SK-N-SH treated with all-trans-retinoic acid at 6 μM for 48 hours (cell line): Measurements from ENCODE around the gene MYOCOS.

ENCODE experiments used
- ATAC-seq: fragments of 200-7000 bp; cut with Tn5 transposase; 3 replicates; pipeline ENCODE4 v1.9.1; 2020; ENCODE audit warnings: mild to moderate bottlenecking, moderate library complexity
- ARNTL ChIP-seq: fragments of 450-650 bp; formaldehyde crosslinking; IDR thresholded peaks from 2 replicates; pipeline ENCODE4 v1.5.0; 2020; ENCODE audit warnings: low read depth, mild to moderate bottlenecking, moderate library complexity, borderline replicate concordance
- BACH2 ChIP-seq: fragments of 250-450 bp; sonication (Bioruptor Pico); IDR thresholded peaks from 2 replicates; pipeline ENCODE4 v1.9.0; 2021; ENCODE audit warnings: mild to moderate bottlenecking, borderline replicate concordance
- ESRRG ChIP-seq: fragments of 250-450 bp; sonication (Bioruptor Pico); IDR thresholded peaks from 2 replicates; pipeline ENCODE4 v1.6.1; 2021; ENCODE audit warnings: mild to moderate bottlenecking
- GLIS3 ChIP-seq: fragments of 250-450 bp; sonication (Bioruptor Pico); IDR thresholded peaks from 2 replicates; pipeline ENCODE4 v1.5.0; 2020; ENCODE audit warnings: mild to moderate bottlenecking, moderate library complexity
- ISL1 ChIP-seq: fragments of 250-450 bp; sonication (Bioruptor Pico); IDR thresholded peaks from 2 replicates; pipeline ENCODE4 v2.1.2; 2022; ENCODE audit warnings: mild to moderate bottlenecking, moderate library complexity
- PPARA ChIP-seq: fragments of 250-450 bp; sonication (Bioruptor Pico); IDR thresholded peaks from 2 replicates; pipeline ENCODE4 v1.5.0; 2020; ENCODE audit warnings: mild to moderate bottlenecking, borderline replicate concordance
- SNAI2 ChIP-seq: fragments of 250-450 bp; sonication (Bioruptor Pico); IDR thresholded peaks from 2 replicates; pipeline ENCODE4 v1.5.0; 2020; ENCODE audit warnings: mild to moderate bottlenecking, moderate library complexity
- TCF4 ChIP-seq: fragments of 250-450 bp; sonication (Bioruptor Pico); IDR thresholded peaks from 2 replicates; pipeline ENCODE4 v1.8.0; 2021; ENCODE audit warnings: mild to moderate bottlenecking, moderate library complexity, borderline replicate concordance
- TOX ChIP-seq: fragments of 250-450 bp; sonication (Bioruptor Pico); IDR thresholded peaks from 2 replicates; pipeline ENCODE4 v1.8.0; 2021; ENCODE audit warnings: mild to moderate bottlenecking, moderate library complexity, borderline replicate concordance
- ZC3H10 ChIP-seq: fragments of 250-450 bp; sonication (Bioruptor Pico); IDR thresholded peaks from 2 replicates; pipeline ENCODE4 v1.5.1; 2021; ENCODE audit warnings: mild to moderate bottlenecking, moderate library complexity
- ZFP3 ChIP-seq: fragments of 250-450 bp; sonication (Bioruptor Pico); IDR thresholded peaks from 2 replicates; pipeline ENCODE4 v1.5.0; 2020; ENCODE audit warnings: mild to moderate bottlenecking, moderate library complexity
- ZFP30 ChIP-seq: fragments of 450-650 bp; formaldehyde crosslinking; IDR thresholded peaks from 2 replicates; pipeline ENCODE4 v1.5.0; 2022; ENCODE audit warnings: mild to moderate bottlenecking, moderate library complexity
- ZNF565 ChIP-seq: fragments of 450-650 bp; formaldehyde crosslinking; conservative IDR thresholded peaks from 2 replicates; pipeline ENCODE4 v1.5.0; 2020; ENCODE audit warnings: low read depth, mild to moderate bottlenecking, moderate library complexity
- ZNF70 ChIP-seq: fragments of 450-650 bp; formaldehyde crosslinking; IDR thresholded peaks from 2 replicates; pipeline ENCODE4 v1.5.0; 2020; ENCODE audit warnings: mild to moderate bottlenecking, moderate library complexity
- ZNF8 ChIP-seq: fragments of 450-650 bp; formaldehyde crosslinking; IDR thresholded peaks from 2 replicates; pipeline ENCODE4 v1.5.0; 2020; ENCODE audit warnings: mild to moderate bottlenecking, moderate library complexity
- TF ChIP-seq, protein P1 (sequence below): fragments of 250-450 bp; sonication (Bioruptor Pico); IDR thresholded peaks from 2 replicates; pipeline ENCODE4 v1.5.1; 2020; ENCODE audit warnings: low read depth, mild to moderate bottlenecking, moderate library complexity
- TF ChIP-seq, protein P2 (sequence below): fragments of 250-450 bp; sonication (Bioruptor Pico); IDR thresholded peaks from 2 replicates; pipeline ENCODE4 v1.8.0; 2020; ENCODE audit warnings: mild to moderate bottlenecking, moderate library complexity, borderline replicate concordance
- TF ChIP-seq, protein P3 (sequence below): fragments of 250-450 bp; sonication (Bioruptor Pico); IDR thresholded peaks from 2 replicates; pipeline ENCODE4 v1.8.0; 2021; ENCODE audit warnings: low read depth, mild to moderate bottlenecking, moderate library complexity, borderline replicate concordance
- TF ChIP-seq, protein P4 (sequence below): fragments of 250-450 bp; sonication (Bioruptor Pico); IDR thresholded peaks from 2 replicates; pipeline ENCODE4 v1.5.1; 2021; ENCODE audit warnings: mild to moderate bottlenecking, moderate library complexity
- TF ChIP-seq, protein P5 (sequence below): fragments of 250-450 bp; sonication (Bioruptor Pico); IDR thresholded peaks from 2 replicates; pipeline ENCODE4 v1.5.0; 2020; ENCODE audit warnings: mild to moderate bottlenecking, moderate library complexity

MYOCOS gene

DNA sequence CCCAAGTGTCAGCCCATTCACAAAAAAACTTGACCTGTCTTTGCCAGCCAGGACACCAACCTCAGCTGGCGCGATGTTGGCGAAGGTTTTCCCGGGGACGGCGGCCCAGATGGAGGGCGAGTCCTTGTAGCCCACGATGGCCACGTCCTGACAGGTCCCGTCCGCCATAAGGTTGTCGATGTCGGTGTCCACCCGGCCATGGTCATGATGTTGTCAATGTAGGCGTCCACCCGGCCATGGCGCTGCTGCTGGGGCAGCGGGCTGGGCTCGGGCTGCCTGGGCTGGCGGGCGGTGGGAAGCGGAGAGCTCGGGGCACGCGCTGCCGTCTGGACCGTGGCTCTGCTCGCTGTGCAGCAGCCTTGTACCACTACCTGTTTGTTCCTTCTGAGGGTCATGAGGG is 48.7 kb downstream of the MYOCOS start:
- ATAC-seq: no peak
- TF ChIP-seq ZNF565 (CRISPR knock-in tag) (no peak), ZFP3 (CRISPR knock-in tag) (no peak), ZFP30 (no peak), PPARA (CRISPR knock-in tag) (no peak), ZC3H10 (CRISPR knock-in tag) (no peak), ZNF8 (no peak), ESRRG (CRISPR knock-in tag) (no peak), ARNTL (CRISPR knock-in tag) (no peak)
- TF ChIP-seq, protein P1, sequence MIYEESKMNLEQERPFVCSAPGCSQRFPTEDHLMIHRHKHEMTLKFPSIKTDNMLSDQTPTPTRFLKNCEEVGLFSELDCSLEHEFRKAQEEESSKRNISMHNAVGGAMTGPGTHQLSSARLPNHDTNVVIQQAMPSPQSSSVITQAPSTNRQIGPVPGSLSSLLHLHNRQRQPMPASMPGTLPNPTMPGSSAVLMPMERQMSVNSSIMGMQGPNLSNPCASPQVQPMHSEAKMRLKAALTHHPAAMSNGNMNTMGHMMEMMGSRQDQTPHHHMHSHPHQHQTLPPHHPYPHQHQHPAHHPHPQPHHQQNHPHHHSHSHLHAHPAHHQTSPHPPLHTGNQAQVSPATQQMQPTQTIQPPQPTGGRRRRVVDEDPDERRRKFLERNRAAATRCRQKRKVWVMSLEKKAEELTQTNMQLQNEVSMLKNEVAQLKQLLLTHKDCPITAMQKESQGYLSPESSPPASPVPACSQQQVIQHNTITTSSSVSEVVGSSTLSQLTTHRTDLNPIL (CRISPR knock-in tag): no peak
- TF ChIP-seq, protein P2, sequence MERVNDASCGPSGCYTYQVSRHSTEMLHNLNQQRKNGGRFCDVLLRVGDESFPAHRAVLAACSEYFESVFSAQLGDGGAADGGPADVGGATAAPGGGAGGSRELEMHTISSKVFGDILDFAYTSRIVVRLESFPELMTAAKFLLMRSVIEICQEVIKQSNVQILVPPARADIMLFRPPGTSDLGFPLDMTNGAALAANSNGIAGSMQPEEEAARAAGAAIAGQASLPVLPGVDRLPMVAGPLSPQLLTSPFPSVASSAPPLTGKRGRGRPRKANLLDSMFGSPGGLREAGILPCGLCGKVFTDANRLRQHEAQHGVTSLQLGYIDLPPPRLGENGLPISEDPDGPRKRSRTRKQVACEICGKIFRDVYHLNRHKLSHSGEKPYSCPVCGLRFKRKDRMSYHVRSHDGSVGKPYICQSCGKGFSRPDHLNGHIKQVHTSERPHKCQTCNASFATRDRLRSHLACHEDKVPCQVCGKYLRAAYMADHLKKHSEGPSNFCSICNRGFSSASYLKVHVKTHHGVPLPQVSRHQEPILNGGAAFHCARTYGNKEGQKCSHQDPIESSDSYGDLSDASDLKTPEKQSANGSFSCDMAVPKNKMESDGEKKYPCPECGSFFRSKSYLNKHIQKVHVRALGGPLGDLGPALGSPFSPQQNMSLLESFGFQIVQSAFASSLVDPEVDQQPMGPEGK: no peak
- TF ChIP-seq, protein P3, sequence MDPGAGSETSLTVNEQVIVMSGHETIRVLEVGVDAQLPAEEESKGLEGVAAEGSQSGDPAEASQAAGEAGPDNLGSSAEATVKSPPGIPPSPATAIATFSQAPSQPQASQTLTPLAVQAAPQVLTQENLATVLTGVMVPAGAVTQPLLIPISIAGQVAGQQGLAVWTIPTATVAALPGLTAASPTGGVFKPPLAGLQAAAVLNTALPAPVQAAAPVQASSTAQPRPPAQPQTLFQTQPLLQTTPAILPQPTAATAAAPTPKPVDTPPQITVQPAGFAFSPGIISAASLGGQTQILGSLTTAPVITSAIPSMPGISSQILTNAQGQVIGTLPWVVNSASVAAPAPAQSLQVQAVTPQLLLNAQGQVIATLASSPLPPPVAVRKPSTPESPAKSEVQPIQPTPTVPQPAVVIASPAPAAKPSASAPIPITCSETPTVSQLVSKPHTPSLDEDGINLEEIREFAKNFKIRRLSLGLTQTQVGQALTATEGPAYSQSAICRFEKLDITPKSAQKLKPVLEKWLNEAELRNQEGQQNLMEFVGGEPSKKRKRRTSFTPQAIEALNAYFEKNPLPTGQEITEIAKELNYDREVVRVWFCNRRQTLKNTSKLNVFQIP (CRISPR knock-in tag): no peak
- TF ChIP-seq, protein P4, sequence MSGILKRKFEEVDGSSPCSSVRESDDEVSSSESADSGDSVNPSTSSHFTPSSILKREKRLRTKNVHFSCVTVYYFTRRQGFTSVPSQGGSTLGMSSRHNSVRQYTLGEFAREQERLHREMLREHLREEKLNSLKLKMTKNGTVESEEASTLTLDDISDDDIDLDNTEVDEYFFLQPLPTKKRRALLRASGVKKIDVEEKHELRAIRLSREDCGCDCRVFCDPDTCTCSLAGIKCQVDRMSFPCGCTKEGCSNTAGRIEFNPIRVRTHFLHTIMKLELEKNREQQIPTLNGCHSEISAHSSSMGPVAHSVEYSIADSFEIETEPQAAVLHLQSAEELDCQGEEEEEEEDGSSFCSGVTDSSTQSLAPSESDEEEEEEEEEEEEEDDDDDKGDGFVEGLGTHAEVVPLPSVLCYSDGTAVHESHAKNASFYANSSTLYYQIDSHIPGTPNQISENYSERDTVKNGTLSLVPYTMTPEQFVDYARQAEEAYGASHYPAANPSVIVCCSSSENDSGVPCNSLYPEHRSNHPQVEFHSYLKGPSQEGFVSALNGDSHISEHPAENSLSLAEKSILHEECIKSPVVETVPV (CRISPR knock-in tag): no peak
- TF ChIP-seq, all 23 proteins: peak for 0

DNA sequence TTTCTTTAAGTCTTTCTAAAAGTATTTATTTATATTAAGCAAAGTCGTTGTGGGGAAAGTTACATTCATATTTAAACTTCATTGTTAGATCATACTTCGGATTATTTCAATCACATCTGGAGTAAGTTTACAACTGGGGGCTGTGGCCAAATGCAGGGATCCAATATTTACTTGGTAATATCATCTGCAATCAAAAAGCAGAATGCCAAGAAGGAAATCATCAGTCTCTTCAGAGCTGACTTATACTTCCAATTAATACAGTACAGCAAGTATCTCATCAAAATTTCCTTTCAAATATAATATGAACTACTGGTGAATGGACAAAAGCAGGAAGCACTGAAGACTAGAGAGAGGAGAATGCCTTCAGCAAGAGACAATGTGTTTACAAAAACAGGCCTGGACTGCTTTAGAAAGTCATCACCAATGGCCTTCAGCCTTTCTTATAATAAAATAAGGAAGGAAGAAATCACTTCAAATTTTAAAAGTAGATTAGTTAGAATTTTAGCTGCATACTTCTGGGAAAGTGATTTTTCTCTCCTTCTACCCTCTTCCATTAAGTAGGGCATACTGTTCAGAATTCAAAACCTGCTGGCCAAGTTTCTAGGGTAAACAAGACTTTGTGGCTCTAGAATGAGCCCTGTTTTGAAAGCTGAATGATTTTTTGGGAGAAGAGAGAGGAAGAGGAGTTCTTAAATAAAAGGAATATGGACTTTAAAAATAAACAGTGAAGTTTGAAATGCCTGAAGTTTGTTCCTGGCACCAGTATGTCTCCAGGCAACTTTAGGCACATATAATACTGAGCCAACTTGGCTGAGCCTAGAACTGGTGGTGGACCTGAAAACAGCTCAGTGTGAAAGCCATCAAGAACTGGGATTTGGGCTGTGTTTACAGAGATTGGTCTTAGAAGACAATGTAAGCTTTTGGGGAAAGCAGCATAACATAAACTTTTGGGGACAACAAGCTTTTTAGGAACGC is 52.7 kb downstream of the MYOCOS start:
- TF ChIP-seq TOX (CRISPR knock-in tag): no peak
- no peak for TF ChIP-seq ZNF70 (CRISPR knock-in tag)
- TF ChIP-seq TCF4 (CRISPR knock-in tag): no peak
- TF ChIP-seq GLIS3 (CRISPR knock-in tag): no peak
- no peak for TF ChIP-seq BACH2
- no peak for TF ChIP-seq PPARA (CRISPR knock-in tag)
- no peak for TF ChIP-seq ISL1 (CRISPR knock-in tag)
- no peak for TF ChIP-seq ARNTL (CRISPR knock-in tag)
- TF ChIP-seq ZFP3 (CRISPR knock-in tag): no peak
- no peak for TF ChIP-seq SNAI2 (CRISPR knock-in tag)
- TF ChIP-seq, protein P5, sequence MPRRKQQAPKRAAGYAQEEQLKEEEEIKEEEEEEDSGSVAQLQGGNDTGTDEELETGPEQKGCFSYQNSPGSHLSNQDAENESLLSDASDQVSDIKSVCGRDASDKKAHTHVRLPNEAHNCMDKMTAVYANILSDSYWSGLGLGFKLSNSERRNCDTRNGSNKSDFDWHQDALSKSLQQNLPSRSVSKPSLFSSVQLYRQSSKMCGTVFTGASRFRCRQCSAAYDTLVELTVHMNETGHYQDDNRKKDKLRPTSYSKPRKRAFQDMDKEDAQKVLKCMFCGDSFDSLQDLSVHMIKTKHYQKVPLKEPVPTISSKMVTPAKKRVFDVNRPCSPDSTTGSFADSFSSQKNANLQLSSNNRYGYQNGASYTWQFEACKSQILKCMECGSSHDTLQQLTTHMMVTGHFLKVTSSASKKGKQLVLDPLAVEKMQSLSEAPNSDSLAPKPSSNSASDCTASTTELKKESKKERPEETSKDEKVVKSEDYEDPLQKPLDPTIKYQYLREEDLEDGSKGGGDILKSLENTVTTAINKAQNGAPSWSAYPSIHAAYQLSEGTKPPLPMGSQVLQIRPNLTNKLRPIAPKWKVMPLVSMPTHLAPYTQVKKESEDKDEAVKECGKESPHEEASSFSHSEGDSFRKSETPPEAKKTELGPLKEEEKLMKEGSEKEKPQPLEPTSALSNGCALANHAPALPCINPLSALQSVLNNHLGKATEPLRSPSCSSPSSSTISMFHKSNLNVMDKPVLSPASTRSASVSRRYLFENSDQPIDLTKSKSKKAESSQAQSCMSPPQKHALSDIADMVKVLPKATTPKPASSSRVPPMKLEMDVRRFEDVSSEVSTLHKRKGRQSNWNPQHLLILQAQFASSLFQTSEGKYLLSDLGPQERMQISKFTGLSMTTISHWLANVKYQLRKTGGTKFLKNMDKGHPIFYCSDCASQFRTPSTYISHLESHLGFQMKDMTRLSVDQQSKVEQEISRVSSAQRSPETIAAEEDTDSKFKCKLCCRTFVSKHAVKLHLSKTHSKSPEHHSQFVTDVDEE (CRISPR knock-in tag): no peak
- no peak for TF ChIP-seq ESRRG (CRISPR knock-in tag)
- ATAC-seq: no peak
